GM19324 (cell line): ENCODE measurements around the gene MKI67.
"Not testable (repeated sequence)": the region's sequence is repeated elsewhere in the genome, so short reads cannot be mapped to it uniquely, and the experiment has no call there.

ENCODE experiments used
- ATAC-seq: cut with Tn5 transposase; IDR thresholded peaks from one replicate; pipeline ENCODE4 v1.9.1; 2021; ENCODE audit warnings: mild to moderate bottlenecking, moderate library complexity; ENCODE audit not compliant: unreplicated experiment, low FRiP score

MKI67 gene

GRCh38 chr10:128125944-128126764 lies at the start of gene MKI67:
Gene MKI67 (minus strand): TSS chr10:128126423. CDS start chr10:128125667, 756 bp downstream.
- ATAC-seq: peak; percentile 79

GRCh38 chr10:128174581-128175559 lies 48.6 kb upstream of the MKI67 start:
- no peak for ATAC-seq

GRCh38 chr10:128173386-128173785 lies 47.2 kb upstream of the MKI67 start:
- ATAC-seq: no peak

- no peak for ATAC-seq
Measured at GRCh38 chr10:128172756-128173155, 46.5 kb upstream of the MKI67 start.

GRCh38 chr10:128169811-128170379 lies 43.7 kb upstream of the MKI67 start:
- no peak for ATAC-seq

GRCh38 chr10:128167926-128168520 lies 41.8 kb upstream of the MKI67 start:
- ATAC-seq: no peak

GRCh38 chr10:128167123-128167522 lies 40.9 kb upstream of the MKI67 start:
- ATAC-seq: not testable (repeated sequence)

- ATAC-seq: no peak
Measured at GRCh38 chr10:128166151-128166550, 39.9 kb upstream of the MKI67 start.

GRCh38 chr10:128165536-128165935 lies 39.3 kb upstream of the MKI67 start:
- no peak for ATAC-seq

- ATAC-seq: no peak
Measured at GRCh38 chr10:128163701-128164100, 37.5 kb upstream of the MKI67 start.

GRCh38 chr10:128161031-128161430 lies 34.8 kb upstream of the MKI67 start:
- no peak for ATAC-seq

- no peak for ATAC-seq
Measured at GRCh38 chr10:128160297-128160711, 34.1 kb upstream of the MKI67 start.

GRCh38 chr10:128158021-128158795 lies 32.0 kb upstream of the MKI67 start:
- no peak for ATAC-seq

GRCh38 chr10:128156999-128157755 lies 31.0 kb upstream of the MKI67 start:
- no peak for ATAC-seq

- no peak for ATAC-seq
Measured at GRCh38 chr10:128152741-128153580, 26.7 kb upstream of the MKI67 start.

- ATAC-seq: no peak
Measured at GRCh38 chr10:128151031-128151430, 24.8 kb upstream of the MKI67 start.

GRCh38 chr10:128150561-128150960 lies 24.3 kb upstream of the MKI67 start:
- no peak for ATAC-seq

- ATAC-seq: peak; percentile 92
Measured at GRCh38 chr10:128150045-128150493, 23.8 kb upstream of the MKI67 start.
